Measurements from ENCODE around the gene KLHL14.

KLHL14 gene

GRCh38 chr18:32777049-32777448 is 4.2 kb upstream of the KLHL14 start:
- no peak for TF ChIP-seq CTCF (IDR thresholded peaks at IDR 0.05; ENCODE audit: low read depth, low read length)
- DNase-seq (ENCODE audit: extremely low read depth, low read depth): no peak

GRCh38 chr18:32776561-32776960 is 3.7 kb upstream of the KLHL14 start:
- no peak for DNase-seq (ENCODE audit: extremely low read depth, low read depth)
- no peak for TF ChIP-seq CTCF (IDR thresholded peaks at IDR 0.05; ENCODE audit: low read depth, low read length)

GRCh38 chr18:32775628-32776027 is 2.8 kb upstream of the KLHL14 start:
- no peak for DNase-seq (ENCODE audit: extremely low read depth, low read depth)
- TF ChIP-seq CTCF (IDR thresholded peaks at IDR 0.05; ENCODE audit: low read depth, low read length): no peak

DNA sequence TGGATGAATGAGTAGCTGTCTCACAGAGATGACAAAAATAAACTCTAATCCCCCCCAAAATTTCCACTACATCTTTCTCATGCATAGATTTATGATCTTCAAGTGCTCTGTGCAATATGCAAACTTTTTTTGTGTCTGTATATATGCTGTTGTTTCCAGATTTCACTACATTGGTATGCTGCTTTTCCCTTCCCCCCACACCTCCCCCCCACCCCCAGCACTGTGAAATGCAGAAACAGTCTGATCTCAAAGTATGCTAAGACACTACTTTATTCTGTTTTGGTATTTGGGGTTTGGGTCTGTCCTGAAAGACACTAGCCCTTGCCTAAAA is 524 bp upstream of the KLHL14 start:
- no peak for DNase-seq (ENCODE audit: extremely low read depth, low read depth)
- no peak for TF ChIP-seq CTCF (IDR thresholded peaks at IDR 0.05; ENCODE audit: low read depth, low read length)

DNA sequence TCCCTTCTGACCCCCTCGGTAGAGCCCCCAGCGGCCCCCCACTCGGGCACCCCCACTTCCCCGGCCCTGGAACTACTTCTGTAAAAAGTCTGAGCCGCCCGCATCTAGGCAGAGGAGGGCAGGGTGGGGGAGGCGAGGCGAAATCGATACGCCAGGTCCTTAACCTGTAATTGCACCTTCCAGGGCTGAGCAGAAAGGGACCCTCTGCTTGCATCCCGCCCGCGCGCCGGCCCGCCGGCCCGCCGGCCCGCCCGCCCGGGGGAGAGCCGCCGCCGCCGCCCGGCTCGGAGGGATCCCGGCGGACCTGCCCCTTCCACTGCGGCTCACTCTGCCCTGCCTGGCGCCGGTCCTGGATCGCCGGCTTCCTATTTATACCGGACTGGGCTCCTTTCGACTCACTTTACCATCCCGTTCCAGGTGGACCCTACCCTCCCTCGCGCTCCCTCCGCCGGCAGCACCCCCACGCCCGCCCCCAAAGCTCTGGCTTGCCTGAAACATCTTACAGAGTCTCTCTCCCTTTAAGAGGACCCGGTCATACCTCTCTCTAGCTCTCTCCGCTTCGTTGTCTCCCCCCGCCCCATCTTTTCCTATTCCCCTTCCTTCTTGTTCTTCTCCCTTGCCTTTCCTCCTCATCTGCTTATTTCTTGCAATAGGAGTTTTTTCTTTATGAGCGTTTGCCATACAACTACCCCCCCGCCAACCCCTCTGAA is 797 bp downstream of the KLHL14 start:
- TF ChIP-seq CTCF (IDR thresholded peaks at IDR 0.05; ENCODE audit: low read depth, low read length): no peak
- no peak for DNase-seq (ENCODE audit: extremely low read depth, low read depth)

DNA sequence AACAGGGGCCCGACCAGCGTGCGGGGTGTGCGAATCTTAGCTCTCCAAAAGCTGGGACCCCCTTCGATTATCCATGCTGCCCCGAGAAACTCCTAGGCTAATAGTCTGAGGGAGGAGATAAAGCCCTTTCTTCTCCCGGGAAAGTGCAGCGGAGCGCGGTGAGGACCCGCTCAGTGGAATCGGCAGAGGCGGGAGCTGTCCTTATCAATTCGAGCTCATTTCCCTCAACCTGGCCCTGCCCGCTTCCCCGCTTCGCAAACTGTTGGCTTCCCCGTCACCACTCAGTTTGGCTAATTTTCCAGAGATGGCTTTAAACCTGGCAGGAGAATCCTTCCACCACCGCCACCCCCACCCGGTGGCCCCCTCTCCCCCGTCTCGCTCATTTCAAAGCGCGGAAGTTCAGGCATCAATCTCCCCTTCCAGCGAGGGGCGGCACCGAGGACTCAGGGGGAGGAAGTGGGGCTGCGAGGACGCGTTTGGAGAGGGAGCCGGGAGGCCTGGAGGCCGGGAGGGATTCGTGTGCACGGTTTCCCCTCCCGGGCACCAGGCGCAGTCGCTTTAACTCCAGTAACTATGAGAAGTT is 1.6 kb downstream of the KLHL14 start:
- TF ChIP-seq CTCF (IDR thresholded peaks at IDR 0.05; ENCODE audit: low read depth, low read length): no peak
- no peak for DNase-seq (ENCODE audit: extremely low read depth, low read depth)

GRCh38 chr18:32770666-32771168 is 2.1 kb downstream of the KLHL14 start:
- TF ChIP-seq CTCF (IDR thresholded peaks at IDR 0.05; ENCODE audit: low read depth, low read length): no peak

More at GRCh38 chr18:32770666-32771168, 2.1 kb downstream of the KLHL14 start:
- no peak for DNase-seq (ENCODE audit: extremely low read depth, low read depth)
